ENCODE measurements around the gene C1QTNF4. TPM values are rescaled to one million over a fixed set of nuclear protein-coding genes. Genes with fewer than 3 reads are reported as not detected.

C1QTNF4 gene
- total and polyA plus RNA-seq, 2 of the 4 experiments (the other 2 are of a cell fraction) = 0.12 TPM; not detected in 1

- H2AFZ ChIP-seq (replicated peaks; ENCODE audit: low read length, poor library complexity) = no peak overlapping the region
- no peak overlapping the region for H2BK20ac ChIP-seq (ENCODE audit: low read depth, low read length)
- no peak overlapping the region for H2AK5ac ChIP-seq (ENCODE audit: low read depth, low read length)
- no peak overlapping the region for H3K9ac ChIP-seq (ENCODE audit: low read depth, low read length)
- dilution Hi-C loops (cut with HindIII; ENCODE audit: low sequenced_read_pairs, unreplicated experiment) (no loop called here), in situ Hi-C loops (cut with MboI; ENCODE audit: low sequenced_read_pairs) (no loop called here), intact Hi-C loops (cut with micrococcal nuclease) (loop anchor here (10.0 kb wide), 1 partner anchor 199 kb away; no protein-coding TSS in a partner anchor)
- H2BK120ac ChIP-seq (ENCODE audit: low read depth, low read length) = no peak overlapping the region
- no peak overlapping the region for H3K4ac ChIP-seq (ENCODE audit: low read depth, low read length)
- H3K27me3 ChIP-seq (ENCODE audit: control insufficient read depth, insufficient read depth, low read length) = no peaks in the 10 kb centered on the region
- BruUV-seq (replicated peaks) = no TSS peak
- no peak overlapping the region for H3K56ac ChIP-seq (ENCODE audit: extremely low read depth, insufficient read depth, low read length)
- no peak overlapping the region for H2BK5ac ChIP-seq (ENCODE audit: low read depth, low read length, poor library complexity, severe bottlenecking)
- H4K8ac ChIP-seq (ENCODE audit: low read depth in 2 of 2, low read length in 2 of 2) = no peak overlapping the region
- no peaks in the 10 kb centered on the region for H4K20me1 ChIP-seq (ENCODE audit: insufficient read depth, low read length)
- 0 out of 2 replicates have a peak, but pooled peaks cover 3% of the 10 kb centered on the region for H3K9me1 ChIP-seq (ENCODE audit: insufficient read depth, low read length)
- no peak overlapping the region for H3K18ac ChIP-seq (ENCODE audit: low read depth, low read length)
- ChIA-PET CTCF (interaction anchor here (0.7 kb wide), 1 partner anchor 31 kb away, joined by 6 read pairs; no protein-coding TSS in a partner anchor), POLR2A (ENCODE audit: unreplicated experiment) (no interaction called here)
- no peak overlapping the region for H3K4me2 ChIP-seq (ENCODE audit: low read depth, low read length)
- TF ChIP-seq POLR2A (IDR thresholded peaks at IDR 0.05; ENCODE audit: low read depth, low read length) (no peak), BHLHE40 (IDR thresholded peaks at IDR 0.05; ENCODE audit: low read depth, low read length) (no peak), CHD1 (IDR thresholded peaks at IDR 0.05; ENCODE audit: low read depth, low read length) (no peak), CEBPB (IDR thresholded peaks at IDR 0.05; ENCODE audit: low read depth, low read length) (no peak), MAFK (IDR thresholded peaks at IDR 0.05; ENCODE audit: low read depth, low read length) (no peak), MAZ (IDR thresholded peaks at IDR 0.05; ENCODE audit: borderline replicate concordance, low read depth, low read length) (no peak), RCOR1 (IDR thresholded peaks at IDR 0.05; ENCODE audit: insufficient replicate concordance, low read length) (no peak), FOS (IDR thresholded peaks at IDR 0.05; ENCODE audit: low read depth, low read length) (no peak)
- H3K4me3 ChIP-seq (ENCODE audit: insufficient read depth, low read depth, low read length) = no peak overlapping the region
- DNase-seq (no peak), ATAC-seq (ENCODE audit: low read depth) (no peak)
- no peak overlapping the region for H2BK15ac ChIP-seq (ENCODE audit: low read depth, low read length)
- H2AK9ac ChIP-seq (replicated peaks; ENCODE audit: low read depth, low read length, poor library complexity) = no peak overlapping the region
- no peaks in the 10 kb centered on the region for H3K4me1 ChIP-seq (ENCODE audit: control insufficient read depth, insufficient read depth, low read length)
- no peaks in the 10 kb centered on the region for H3K9me3 ChIP-seq (ENCODE audit: control insufficient read depth, insufficient read depth, low read length)
- H3K79me1 ChIP-seq (ENCODE audit: low read depth in 1 of 2, low read length in 2 of 2) = 0 out of 4 replicates have a peak, but pooled peaks cover 0 to 3% of the 10 kb centered on the region in 2 experiments
- H3K23ac ChIP-seq (ENCODE audit: low read depth, low read length) = no peak overlapping the region
- no peak overlapping the region for H3K27ac ChIP-seq (ENCODE audit: insufficient read depth, low read length)
- H3K14ac ChIP-seq (replicated peaks; ENCODE audit: low read depth, low read length) = no peak overlapping the region
- H3K36me3 ChIP-seq (ENCODE audit: control insufficient read depth, insufficient read depth, low read length) = peaks cover 46% of the 10 kb centered on the region
- 100% methylated on average over 2 of the region's 8 CpGs; no CpG with 5 or more reads in 1 of the 2 experiments for WGBS, 2 experiments (ENCODE audit: extremely low coverage in 2 of 2, insufficient read length in 1 of 2)
- H4K5ac ChIP-seq (ENCODE audit: low read depth, low read length) = no peak overlapping the region
- H4K91ac ChIP-seq (ENCODE audit: insufficient read depth, low read depth, low read length) = no peak overlapping the region
Measured at GRCh38 chr11:47626234-47626633, 32.0 kb upstream of the C1QTNF4 start.
